ENCODE data around the gene JUN. TPM values are rescaled to one million over a fixed set of nuclear protein-coding genes. Genes with fewer than 3 reads are reported as not detected.
"Not testable (repeated sequence)": the region's sequence is repeated elsewhere in the genome, so short reads cannot be mapped to it uniquely, and the experiment has no call there.

JUN gene
- total and polyA plus RNA-seq, 2 donors = 114 to 615 TPM

DNA sequence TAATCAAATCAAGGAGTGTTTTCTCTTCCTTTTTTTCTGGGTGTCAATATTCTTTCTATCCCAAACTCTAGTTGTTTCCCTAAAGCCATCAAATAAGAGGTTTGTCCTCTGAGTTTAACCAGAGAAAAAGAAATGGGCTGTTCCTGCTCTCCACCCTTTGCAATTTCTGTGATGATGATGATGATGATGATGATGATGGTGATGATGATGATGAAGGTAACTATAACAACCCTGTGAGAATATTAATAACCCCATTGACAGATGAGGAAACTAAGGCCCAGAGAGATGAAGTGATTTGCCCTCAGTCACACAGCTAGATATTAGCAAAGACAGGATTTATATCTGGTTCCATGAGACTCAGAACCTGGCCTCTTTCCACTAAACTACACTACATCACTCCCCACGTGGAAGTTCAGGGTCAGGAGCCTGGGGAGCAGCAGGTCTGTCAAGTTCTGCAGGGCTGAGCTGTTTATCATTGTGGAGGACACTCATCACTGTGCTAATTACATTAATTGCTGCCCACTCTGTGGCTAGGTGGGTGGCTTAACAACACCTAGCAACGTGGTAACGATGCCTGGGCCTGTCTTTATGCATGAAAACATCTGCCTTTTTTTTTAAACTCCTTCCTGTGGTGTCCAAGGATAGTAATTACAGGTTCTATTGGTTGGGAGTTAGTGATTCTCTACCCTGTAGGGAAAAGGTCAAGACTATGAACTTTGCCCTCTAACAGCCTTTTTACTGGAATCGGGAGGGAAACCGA, 19.0 kb upstream of the JUN start:
- H3K4me1 ChIP-seq (ENCODE audit: insufficient read depth) = no peaks in the 10 kb centered on the region
- no peak overlapping the region for H3K27ac ChIP-seq (ENCODE audit: low read depth)
- DNase-seq (ENCODE audit: extremely low spot score) = no peak
- H3K4me3 ChIP-seq (ENCODE audit: low read depth, low read length) = no peak overlapping the region
- H3K36me3 ChIP-seq (ENCODE audit: insufficient read depth) = no peaks in the 10 kb centered on the region
- WGBS = 68% methylated on average over 5 of the region's 5 CpGs

DNA sequence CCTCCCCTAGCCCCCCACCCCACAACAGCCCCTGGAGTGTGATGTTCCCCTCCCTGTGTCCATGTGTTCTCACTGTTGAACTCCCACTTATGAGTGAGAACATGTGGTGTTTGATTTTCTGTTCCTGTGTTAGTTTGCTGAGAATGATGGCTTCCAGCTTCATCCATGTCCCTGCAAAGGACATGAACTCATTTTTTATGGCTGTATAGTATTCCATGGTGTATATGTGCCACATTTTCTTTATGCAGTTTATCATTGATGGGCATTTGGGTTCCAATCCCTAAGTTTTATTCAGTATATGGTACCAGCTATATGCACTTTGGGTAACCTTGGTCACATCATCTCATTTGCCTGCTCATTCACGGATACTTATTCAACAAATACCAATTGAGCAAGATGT, 17.4 kb upstream of the JUN start:
- not testable (repeated sequence) for H3K4me3 ChIP-seq (ENCODE audit: low read depth, low read length); H3K4me1 ChIP-seq (ENCODE audit: insufficient read depth); H3K36me3 ChIP-seq (ENCODE audit: insufficient read depth); DNase-seq (ENCODE audit: extremely low spot score); H3K27ac ChIP-seq (ENCODE audit: low read depth)
- 97% methylated on average over 1 of the region's 1 CpG for WGBS

DNA sequence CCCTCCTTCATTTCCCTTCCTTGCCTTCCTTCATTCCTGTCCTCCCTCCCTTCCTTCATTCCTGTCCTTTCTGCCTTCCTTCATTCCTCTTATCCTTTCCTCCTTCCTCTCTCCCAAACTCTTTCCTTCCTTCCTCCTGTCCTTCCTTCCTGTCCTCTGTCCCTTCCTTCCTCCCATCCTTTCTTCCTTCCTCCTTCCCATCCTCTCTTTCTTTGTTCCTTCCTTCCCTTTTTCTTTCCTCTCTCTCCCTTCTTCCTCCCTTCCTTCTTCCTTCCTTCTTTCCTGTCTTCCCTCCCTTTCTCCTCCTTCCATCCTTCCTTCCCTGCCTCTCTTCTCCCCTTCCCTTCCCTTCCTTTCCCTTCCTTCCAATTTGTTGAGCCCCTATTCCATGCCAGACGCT, 15.8 kb upstream of the JUN start:
- no peak for DNase-seq (ENCODE audit: extremely low spot score)
- H3K4me1 ChIP-seq (ENCODE audit: insufficient read depth) = no peaks in the 10 kb centered on the region
- no peaks in the 10 kb centered on the region for H3K36me3 ChIP-seq (ENCODE audit: insufficient read depth)
- no peak overlapping the region for H3K27ac ChIP-seq (ENCODE audit: low read depth)
- no peak overlapping the region for H3K4me3 ChIP-seq (ENCODE audit: low read depth, low read length)
- WGBS = 84% methylated on average over 1 of the region's 1 CpG

DNA sequence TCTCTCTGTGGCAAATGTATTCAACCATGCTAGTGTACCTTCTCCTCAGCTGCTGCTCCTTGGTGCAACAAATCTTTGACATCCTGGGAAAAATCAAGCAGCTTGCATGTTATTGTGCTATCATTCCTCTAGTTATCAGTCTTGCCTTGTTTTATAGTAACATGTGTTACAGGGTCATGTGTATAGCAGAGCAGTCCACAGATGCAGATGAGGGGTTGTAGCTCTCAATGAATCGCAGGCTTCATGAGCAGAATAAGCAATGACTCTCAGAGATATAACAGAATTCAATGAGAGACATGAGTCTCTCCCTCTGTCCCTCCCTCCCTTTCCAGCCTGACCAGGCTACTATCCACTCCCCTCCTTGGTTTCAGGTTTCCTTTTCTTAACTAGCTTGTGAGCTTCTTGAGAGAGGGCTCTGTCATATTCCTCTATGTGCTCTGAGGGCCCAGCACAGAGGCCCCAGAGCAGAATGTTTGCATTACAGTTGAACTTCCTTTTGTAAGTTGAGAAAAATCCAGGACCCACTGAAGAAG, 15.1 kb upstream of the JUN start:
- 62% methylated on average over 1 of the region's 1 CpG for WGBS
- H3K4me3 ChIP-seq (ENCODE audit: low read depth, low read length) = no peak overlapping the region
- no peak for DNase-seq (ENCODE audit: extremely low spot score)

DNA sequence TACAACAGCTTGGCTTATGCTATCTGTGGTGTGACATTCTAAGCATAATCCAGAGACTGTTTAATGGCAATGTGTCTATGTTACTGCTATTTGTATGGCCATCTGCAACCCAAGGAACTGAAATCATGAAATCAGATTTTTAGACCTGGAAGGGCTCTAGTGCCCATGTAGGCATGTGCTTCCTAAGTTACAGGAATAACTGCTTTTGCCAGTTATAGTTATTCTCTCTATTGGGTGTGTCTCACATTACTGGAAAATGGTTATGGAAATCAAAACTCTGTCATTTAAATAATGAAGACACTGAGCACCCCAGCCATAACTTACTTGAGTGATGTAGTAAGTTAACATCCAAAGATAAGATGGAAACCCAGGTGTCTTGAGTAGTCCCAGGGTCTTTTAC, 12.6 kb upstream of the JUN start:
- no peaks in the 10 kb centered on the region for H3K4me1 ChIP-seq (ENCODE audit: insufficient read depth)
- no peak overlapping the region for H3K4me3 ChIP-seq (ENCODE audit: low read depth, low read length)
- no peak overlapping the region for H3K27ac ChIP-seq (ENCODE audit: low read depth)
- H3K36me3 ChIP-seq (ENCODE audit: insufficient read depth) = no peaks in the 10 kb centered on the region
- no peak for DNase-seq (ENCODE audit: extremely low spot score)

More for the DNA sequence above, 15.1 kb upstream of the JUN start:
- Histone ChIP-seq H3K4me1 (ENCODE audit: insufficient read depth) (no peaks in the 10 kb centered on the region), H3K27ac (ENCODE audit: low read depth) (no peak overlapping the region), H3K36me3 (ENCODE audit: insufficient read depth) (no peaks in the 10 kb centered on the region)

DNA sequence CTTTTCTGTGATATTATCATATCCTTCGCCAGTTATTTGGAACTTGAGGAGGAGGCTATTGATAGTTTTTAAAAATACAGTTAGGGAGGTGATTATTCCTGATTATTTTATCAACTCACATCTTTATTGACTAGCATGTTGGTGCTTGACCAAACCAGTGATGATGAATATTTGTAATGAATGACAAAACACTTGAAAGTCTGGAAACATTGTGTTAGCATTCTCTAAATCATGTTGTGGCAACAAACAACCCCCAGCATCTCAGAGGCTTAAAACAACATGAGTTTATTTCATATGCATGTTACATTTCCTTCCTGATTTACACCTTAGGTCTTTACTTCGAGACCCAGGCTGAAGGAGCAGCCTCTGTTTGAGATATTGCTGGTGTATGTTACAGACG, 10.7 kb upstream of the JUN start:
- WGBS = 86% methylated on average over 3 of the region's 3 CpGs
- no peak overlapping the region for H3K27ac ChIP-seq (ENCODE audit: low read depth)
- H3K4me1 ChIP-seq (ENCODE audit: insufficient read depth) = no peaks in the 10 kb centered on the region
- no peak overlapping the region for H3K4me3 ChIP-seq (ENCODE audit: low read depth, low read length)
- no peaks in the 10 kb centered on the region for H3K36me3 ChIP-seq (ENCODE audit: insufficient read depth)
- no peak for DNase-seq (ENCODE audit: extremely low spot score)

DNA sequence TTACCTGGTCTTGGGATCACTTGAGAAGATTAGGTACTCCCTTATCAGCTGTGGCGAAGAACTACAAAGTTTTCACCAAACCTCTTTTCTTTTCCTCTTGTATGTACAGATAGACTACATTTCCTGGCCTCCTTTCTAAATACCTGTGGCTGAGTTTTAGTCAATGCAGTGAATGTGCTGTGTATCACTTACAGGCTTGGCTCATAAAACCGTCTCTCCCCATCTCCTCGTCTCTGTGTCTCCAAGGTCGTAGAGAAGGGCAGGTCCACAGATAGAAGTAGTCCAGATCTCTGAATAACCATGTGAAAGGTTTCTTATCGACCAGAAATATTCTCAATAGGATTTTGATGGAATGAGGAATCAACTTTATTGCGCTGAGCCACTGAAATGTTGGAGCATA, 9.0 kb upstream of the JUN start:
- Histone ChIP-seq H3K4me3 (ENCODE audit: low read depth, low read length) (no peak overlapping the region), H3K4me1 (ENCODE audit: insufficient read depth) (no peaks in the 10 kb centered on the region), H3K36me3 (ENCODE audit: insufficient read depth) (no peaks in the 10 kb centered on the region), H3K27ac (ENCODE audit: low read depth) (no peak overlapping the region)
- DNase-seq (ENCODE audit: extremely low spot score) = no peak
- WGBS = 73% methylated on average over 6 of the region's 6 CpGs

DNA sequence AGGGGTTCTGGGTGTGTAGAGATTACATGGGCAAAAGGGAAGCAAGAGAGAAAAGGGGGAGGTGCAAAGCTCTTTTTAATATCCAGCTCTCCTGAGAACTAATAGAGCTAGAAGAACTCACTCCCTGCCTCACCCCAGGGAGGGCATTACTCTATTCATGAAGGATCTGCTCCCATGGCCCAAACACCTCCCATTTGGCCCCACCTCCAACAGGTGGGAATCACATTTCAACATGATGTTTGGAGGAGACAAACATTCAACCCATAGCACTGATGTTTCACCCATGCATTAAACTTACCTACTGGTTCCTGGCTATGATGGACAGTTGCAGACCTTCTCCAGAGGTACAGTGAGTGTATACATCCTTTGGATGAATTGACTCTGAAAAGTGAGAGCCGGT, 7.3 kb upstream of the JUN start:
- H3K4me1 ChIP-seq (ENCODE audit: insufficient read depth) = no peaks in the 10 kb centered on the region
- no peak for DNase-seq (ENCODE audit: extremely low spot score)
- no peak overlapping the region for H3K4me3 ChIP-seq (ENCODE audit: low read depth, low read length)
- no peaks in the 10 kb centered on the region for H3K36me3 ChIP-seq (ENCODE audit: insufficient read depth)
- 90% methylated on average over 1 of the region's 1 CpG for WGBS
- no peak overlapping the region for H3K27ac ChIP-seq (ENCODE audit: low read depth)

DNA sequence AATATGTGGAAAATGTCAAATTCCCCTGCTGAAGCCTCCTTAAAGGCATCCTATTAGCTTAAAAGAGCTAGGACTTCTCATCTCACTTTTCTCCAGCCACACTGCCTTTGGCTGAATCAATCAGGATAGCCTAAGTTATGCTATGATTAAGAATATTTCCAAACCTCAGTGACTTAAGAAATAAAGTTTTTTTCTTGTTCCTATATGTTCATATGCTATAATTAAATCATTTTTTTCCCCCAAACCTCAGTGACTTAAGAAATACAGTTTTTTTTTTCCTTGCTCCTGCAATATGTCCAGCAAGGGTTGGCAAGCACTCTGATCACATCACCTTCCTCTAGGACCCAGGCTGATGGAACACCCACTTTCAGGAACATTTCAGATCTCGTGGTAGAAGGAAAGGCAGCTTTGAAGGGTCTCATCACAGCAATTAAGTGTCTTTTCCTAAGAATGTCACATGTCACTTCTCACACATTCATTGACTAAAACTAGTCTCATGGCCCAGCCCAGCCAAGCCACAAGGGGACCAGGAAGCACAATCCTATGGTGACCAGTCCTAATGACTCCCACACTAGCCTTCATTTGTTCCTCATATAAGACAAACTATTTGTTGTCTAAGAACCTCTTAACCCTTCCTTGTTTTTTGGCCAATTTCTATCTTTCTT, 6.3 kb upstream of the JUN start:
- no peak overlapping the region for H3K4me3 ChIP-seq (ENCODE audit: low read depth, low read length)
- no peaks in the 10 kb centered on the region for H3K4me1 ChIP-seq (ENCODE audit: insufficient read depth)
- DNase-seq (ENCODE audit: extremely low spot score) = no peak
- no peak overlapping the region for H3K27ac ChIP-seq (ENCODE audit: low read depth)
- H3K36me3 ChIP-seq (ENCODE audit: insufficient read depth) = no peaks in the 10 kb centered on the region
- 79% methylated on average over 1 of the region's 1 CpG for WGBS

DNA sequence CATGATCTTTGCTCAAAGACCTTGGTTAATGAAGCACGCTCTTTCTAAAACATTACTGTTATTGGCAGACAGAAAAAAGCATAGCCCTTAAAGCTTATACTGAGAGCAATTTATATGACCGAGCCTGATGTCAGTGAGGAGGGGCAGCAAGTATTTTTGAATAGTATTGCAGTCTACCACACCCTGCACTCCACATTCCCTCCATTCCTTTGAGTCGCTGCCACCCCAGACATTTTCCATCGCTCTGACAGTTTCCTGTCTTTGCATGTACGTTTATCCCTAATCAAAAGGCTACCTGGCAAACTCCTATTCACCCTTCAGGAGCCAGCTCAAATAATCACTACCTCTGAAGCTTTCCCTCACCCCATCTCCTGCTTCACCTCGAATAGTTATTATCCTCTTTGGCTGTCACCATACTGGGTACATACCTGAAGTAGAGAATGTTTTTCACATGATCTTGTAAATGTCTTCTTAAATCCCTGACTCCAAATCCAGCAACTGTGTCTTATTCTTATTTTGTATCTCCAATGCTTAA, 5.5 kb upstream of the JUN start:
- H3K4me1 ChIP-seq (ENCODE audit: insufficient read depth) = no peaks in the 10 kb centered on the region
- no peak for DNase-seq (ENCODE audit: extremely low spot score)

DNA sequence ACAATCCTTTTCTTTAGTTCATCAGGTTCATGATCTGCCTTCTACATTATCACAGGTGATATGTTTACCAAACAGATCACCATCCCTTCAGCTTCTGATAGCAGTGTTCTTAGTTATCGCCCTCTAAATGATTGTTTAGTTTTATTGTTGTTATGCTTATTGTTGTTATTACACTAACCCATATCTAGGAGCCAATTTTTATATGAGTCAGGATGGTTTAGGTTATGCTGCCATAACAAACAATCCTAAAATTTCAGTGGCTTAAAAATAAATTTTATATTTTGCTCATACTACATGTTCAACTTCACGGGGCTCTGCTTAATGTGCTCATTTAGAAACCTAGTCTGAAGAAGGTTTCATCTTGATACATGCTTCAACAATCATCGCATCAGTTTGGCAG, 4.4 kb upstream of the JUN start:
- WGBS = 98% methylated on average over 3 of the region's 3 CpGs
- Histone ChIP-seq H3K4me1 (ENCODE audit: insufficient read depth) (no peaks in the 10 kb centered on the region), H3K36me3 (ENCODE audit: insufficient read depth) (no peaks in the 10 kb centered on the region), H3K27ac (ENCODE audit: low read depth) (no peak overlapping the region), H3K4me3 (ENCODE audit: low read depth, low read length) (no peak overlapping the region)
- no peak for DNase-seq (ENCODE audit: extremely low spot score)

More for the DNA sequence above, 5.5 kb upstream of the JUN start:
- Histone ChIP-seq H3K4me3 (ENCODE audit: low read depth, low read length) (no peak overlapping the region), H3K36me3 (ENCODE audit: insufficient read depth) (no peaks in the 10 kb centered on the region), H3K27ac (ENCODE audit: low read depth) (no peak overlapping the region)
- WGBS = 68% methylated on average over 6 of the region's 6 CpGs

DNA sequence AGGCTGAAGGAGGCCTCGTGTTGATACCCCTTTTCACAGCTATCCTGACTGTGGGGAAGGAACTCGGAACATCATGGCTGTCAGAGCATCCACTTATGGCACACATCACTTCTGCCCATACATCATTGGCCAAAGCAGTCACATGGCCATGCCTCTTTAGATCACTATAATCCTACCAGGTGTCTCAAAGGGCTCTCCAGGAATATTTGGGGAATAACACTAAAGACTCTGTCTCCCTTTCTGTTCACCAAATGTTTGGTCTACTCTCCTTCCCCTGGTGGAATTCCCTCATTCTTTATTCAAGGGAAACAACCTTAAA, 3.0 kb upstream of the JUN start:
- Histone ChIP-seq H3K4me1 (ENCODE audit: insufficient read depth) (no peaks in the 10 kb centered on the region), H3K36me3 (ENCODE audit: insufficient read depth) (no peaks in the 10 kb centered on the region), H3K4me3 (ENCODE audit: low read depth, low read length) (no peak overlapping the region), H3K27ac (ENCODE audit: low read depth) (no peak overlapping the region)
- no peak for DNase-seq (ENCODE audit: extremely low spot score)
- WGBS = 87% methylated on average over 2 of the region's 2 CpGs

DNA sequence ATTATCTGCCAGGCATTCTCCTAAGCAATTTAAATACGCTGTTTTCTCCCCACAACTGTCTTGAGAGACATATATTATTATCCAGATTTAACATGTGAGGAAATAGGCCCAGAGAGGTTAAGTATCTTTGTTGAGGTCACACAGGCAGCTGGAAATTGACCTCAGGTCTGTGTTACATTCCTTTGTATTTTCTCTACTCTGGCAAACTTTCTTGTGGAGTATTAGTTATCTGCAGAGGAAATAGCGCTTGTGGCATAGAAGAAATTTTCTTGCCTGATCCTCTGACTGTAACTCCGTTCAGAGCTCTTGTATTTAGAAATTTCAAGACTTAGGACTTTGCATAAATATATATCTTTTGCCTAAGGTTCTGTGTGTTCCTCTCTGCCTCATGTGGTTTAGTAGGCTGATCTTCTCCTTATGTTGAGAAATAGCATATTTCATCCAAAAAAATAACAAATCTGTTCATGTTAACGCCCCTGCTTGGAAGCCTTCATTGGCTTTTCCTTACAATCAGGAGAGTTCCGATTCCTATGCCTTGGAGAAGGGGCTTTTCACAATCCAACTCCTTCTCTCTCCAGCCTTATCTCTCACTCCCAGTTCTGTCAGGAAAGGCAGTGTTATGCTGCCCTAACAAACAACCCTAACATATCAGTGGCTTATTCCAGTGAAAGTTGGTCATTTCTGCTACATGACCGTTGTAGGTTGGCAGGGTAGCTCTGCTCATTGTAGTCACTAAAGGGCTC, 2.5 kb upstream of the JUN start:
- DNase-seq (ENCODE audit: extremely low spot score) = no peak
- Histone ChIP-seq H3K4me3 (ENCODE audit: low read depth, low read length) (no peak overlapping the region), H3K36me3 (ENCODE audit: insufficient read depth) (no peaks in the 10 kb centered on the region), H3K27ac (ENCODE audit: low read depth) (no peak overlapping the region), H3K4me1 (ENCODE audit: insufficient read depth) (no peaks in the 10 kb centered on the region)
- WGBS = 66% methylated on average over 6 of the region's 6 CpGs
